HL-60 (cell line): ENCODE data around the gene CDCA4.
A peak's percentile ranks its signal among the peaks of the same experiment; 100 is the strongest.

Source experiments
- DNase-seq, 2 experiments: peaks; one replicate each; pipeline ENCODE4 v3.0.0-alpha.2; 2010 to 2020; ENCODE audit warnings: low read depth in 1 of 2, low spot score in 1 of 2
- H3K27ac ChIP-seq: fragments of 250-450 bp; sonication (Bioruptor Pico); replicated peaks from 2 replicates; pipeline ENCODE4 v1.5.1; 2020; ENCODE audit warnings: mild to moderate bottlenecking, moderate library complexity
- H3K27me3 ChIP-seq: fragments of 250-450 bp; sonication (Bioruptor Pico); 2 replicates; pipeline ENCODE4 v1.5.1; 2021; ENCODE audit warnings: mild to moderate bottlenecking, moderate library complexity; ENCODE audit not compliant: insufficient read depth, poor library complexity, severe bottlenecking
- H3K4me3 ChIP-seq: replicated peaks from 2 replicates; pipeline ENCODE4 v1.5.1; 2011; ENCODE audit warnings: mild to moderate bottlenecking, control low read depth, low read length; ENCODE audit not compliant: insufficient read depth
- GABPA ChIP-seq: IDR thresholded peaks from 2 replicates; pipeline ENCODE4 v1.6.1; 2012; ENCODE audit warnings: low read depth
- POLR2AphosphoS5 ChIP-seq: IDR thresholded peaks from 2 replicates; pipeline ENCODE4 v1.6.1; 2012; ENCODE audit warnings: low read depth
- SPI1 ChIP-seq: IDR thresholded peaks from 2 replicates; pipeline ENCODE4 v1.6.1; 2012; ENCODE audit warnings: low read depth, mild to moderate bottlenecking, borderline replicate concordance
- long read RNA-seq: library from polyadenylated mRNA; unstranded; transcript quantifications from one replicate; pipeline ENCODE4 v2.0.0, GENCODE V29; 2020
- TF ChIP-seq, protein P1 (sequence below): IDR thresholded peaks from 2 replicates; pipeline ENCODE4 v1.6.1; 2012; ENCODE audit warnings: low read depth; ENCODE audit not compliant: insufficient replicate concordance
- TF ChIP-seq, protein P2 (sequence below): IDR thresholded peaks from one replicate; pipeline ENCODE4 v1.5.1; 2011; ENCODE audit warnings: low read length, control low read depth, inconsistent platforms; ENCODE audit not compliant: insufficient read depth

The CDCA4 gene
- long read RNA-seq, transcript CDCA4-201 (2 exons, 2,513 nt) = major isoform, 244 of 254 reads
- long read RNA-seq, partial matches to known transcripts = 2 of 254 reads
- long read RNA-seq, other reads (novel, unspliced or antisense) = 8 of 254 reads

DNA sequence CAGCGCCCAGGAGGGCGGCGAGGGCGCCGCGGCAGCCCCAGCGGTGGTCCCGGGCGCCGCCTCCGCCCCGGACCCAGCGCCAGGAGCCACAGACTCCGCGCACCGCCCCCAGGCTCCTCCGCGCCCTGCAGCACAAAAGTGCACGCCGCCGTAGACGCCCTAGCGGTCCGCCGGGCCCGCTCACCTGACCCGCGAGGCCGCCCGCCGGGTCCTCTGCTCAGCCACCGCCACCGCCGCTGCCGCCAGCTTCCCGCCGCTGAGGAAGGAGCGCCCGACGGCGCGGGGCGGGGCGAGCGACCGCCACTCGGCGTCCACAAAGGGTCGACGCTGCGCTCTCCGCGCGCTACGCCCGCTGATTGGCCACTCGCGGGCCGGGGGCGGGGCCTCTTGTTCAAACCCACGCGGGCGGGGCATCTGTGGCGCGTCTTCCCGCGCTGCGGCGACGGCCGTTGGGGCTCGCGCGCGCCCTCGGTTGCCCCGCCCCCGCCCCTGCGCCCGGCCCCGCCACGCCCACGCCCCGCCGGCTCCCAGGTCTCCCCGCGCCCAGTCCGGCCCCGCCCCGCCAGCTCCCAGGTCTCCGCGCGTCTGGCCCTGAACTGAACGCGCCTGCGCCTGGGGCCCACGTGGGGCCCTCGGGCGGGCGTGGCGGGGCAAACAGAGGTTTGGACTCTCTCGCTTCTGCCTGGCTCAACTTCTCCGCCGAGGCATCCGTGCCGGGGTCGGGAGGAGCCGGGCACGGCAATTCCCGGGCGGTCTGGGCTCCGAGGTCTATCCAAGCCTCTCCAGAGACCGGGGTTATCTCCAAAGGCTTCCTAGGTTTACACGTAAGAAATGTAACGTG, at the start of gene CDCA4:
Gene CDCA4, minus strand, starts transcription at position 269 of the 841 bp plus-strand sequence. CDS start 9,154 bp downstream, outside the sequence.
- Histone ChIP-seq H3K4me3 (peak within 1 kb of the TSS; percentile 77), H3K27me3 (no peaks in the 10 kb centered on the region), H3K27ac (peak within 1 kb of the TSS; percentile 85)
- TF ChIP-seq POLR2AphosphoS5 (peak; percentile 76), GABPA (no peak), SPI1 (no peak)
- TF ChIP-seq, protein P1, sequence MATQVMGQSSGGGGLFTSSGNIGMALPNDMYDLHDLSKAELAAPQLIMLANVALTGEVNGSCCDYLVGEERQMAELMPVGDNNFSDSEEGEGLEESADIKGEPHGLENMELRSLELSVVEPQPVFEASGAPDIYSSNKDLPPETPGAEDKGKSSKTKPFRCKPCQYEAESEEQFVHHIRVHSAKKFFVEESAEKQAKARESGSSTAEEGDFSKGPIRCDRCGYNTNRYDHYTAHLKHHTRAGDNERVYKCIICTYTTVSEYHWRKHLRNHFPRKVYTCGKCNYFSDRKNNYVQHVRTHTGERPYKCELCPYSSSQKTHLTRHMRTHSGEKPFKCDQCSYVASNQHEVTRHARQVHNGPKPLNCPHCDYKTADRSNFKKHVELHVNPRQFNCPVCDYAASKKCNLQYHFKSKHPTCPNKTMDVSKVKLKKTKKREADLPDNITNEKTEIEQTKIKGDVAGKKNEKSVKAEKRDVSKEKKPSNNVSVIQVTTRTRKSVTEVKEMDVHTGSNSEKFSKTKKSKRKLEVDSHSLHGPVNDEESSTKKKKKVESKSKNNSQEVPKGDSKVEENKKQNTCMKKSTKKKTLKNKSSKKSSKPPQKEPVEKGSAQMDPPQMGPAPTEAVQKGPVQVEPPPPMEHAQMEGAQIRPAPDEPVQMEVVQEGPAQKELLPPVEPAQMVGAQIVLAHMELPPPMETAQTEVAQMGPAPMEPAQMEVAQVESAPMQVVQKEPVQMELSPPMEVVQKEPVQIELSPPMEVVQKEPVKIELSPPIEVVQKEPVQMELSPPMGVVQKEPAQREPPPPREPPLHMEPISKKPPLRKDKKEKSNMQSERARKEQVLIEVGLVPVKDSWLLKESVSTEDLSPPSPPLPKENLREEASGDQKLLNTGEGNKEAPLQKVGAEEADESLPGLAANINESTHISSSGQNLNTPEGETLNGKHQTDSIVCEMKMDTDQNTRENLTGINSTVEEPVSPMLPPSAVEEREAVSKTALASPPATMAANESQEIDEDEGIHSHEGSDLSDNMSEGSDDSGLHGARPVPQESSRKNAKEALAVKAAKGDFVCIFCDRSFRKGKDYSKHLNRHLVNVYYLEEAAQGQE = peak; percentile 43
- TF ChIP-seq, protein P2, sequence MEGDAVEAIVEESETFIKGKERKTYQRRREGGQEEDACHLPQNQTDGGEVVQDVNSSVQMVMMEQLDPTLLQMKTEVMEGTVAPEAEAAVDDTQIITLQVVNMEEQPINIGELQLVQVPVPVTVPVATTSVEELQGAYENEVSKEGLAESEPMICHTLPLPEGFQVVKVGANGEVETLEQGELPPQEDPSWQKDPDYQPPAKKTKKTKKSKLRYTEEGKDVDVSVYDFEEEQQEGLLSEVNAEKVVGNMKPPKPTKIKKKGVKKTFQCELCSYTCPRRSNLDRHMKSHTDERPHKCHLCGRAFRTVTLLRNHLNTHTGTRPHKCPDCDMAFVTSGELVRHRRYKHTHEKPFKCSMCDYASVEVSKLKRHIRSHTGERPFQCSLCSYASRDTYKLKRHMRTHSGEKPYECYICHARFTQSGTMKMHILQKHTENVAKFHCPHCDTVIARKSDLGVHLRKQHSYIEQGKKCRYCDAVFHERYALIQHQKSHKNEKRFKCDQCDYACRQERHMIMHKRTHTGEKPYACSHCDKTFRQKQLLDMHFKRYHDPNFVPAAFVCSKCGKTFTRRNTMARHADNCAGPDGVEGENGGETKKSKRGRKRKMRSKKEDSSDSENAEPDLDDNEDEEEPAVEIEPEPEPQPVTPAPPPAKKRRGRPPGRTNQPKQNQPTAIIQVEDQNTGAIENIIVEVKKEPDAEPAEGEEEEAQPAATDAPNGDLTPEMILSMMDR = no peak
- peak; percentile 90 to 95 for DNase-seq

DNA sequence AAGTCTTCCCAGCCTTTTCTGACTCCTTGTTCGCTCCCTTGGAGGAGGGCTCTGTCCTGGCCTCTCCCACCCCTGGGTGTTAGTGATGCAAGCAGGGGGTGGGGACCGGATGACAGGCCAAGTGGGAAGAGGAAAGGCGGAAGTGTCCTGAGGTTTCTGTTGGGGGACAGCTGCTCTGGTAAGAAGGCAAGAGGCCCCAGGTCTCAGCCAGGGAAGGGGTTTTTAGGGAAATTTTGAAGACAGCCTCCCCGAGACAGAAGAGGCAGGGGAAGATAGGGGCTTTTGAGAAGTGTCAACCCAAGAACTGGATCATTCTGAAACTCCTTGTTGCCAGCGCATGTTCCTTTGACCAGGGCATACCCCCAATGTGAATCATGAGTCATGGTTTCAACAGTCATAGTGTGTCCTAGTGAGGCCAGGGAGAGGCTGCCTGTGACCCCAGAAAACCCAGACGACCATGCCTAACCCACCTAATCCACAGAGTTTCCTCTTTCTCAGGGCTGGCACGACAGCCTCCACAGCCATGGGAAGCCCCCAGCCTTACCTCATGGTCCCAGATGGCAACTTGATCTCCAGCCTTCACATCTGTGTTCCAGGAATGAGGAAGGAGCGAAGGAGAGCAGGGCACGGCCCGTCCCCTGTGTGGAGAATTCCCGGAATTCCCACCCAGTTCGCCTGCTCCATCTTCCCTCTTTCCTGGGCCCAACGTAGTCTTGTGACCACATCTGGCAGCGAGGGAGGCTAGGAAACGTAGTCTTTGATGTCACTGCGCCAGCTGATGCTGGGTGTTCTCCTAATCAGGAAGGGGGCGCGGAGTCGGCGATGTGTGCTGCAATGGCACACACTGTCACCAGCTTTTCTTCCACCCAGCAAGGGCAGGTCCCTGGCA, 49.2 kb upstream of the CDCA4 start:
- DNase-seq = peak; percentile 88 to 93
- TF ChIP-seq, protein P1 = no peak
- 0 out of 2 replicates have a peak, but pooled peaks have one; percentile 32 for TF ChIP-seq GABPA
- TF ChIP-seq POLR2AphosphoS5 = peak; percentile 53; the same call in 1 of the 2 replicates
- TF ChIP-seq, protein P2 = no peak
- peak; percentile 83 for TF ChIP-seq SPI1
- no peak overlapping the region for H3K4me3 ChIP-seq

DNA sequence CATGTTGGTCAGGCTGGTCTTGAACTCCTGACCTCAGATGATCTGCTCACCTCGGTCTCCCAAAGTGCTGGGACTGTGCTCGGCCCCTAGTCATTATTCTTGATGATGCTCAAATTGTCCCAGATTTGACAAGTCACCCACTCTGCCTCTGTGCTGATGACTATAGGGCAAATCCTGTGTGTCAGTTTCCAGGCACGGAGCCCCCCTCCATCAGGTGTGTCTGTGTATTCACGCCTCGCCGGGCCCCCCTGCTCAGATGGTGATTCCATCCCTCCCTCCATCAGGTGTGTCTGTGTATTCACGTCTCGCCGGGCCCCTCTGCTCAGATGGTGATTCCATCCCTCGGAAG, 48.6 kb upstream of the CDCA4 start:
- no peak for DNase-seq
- H3K4me3 ChIP-seq = no peak overlapping the region
- H3K27ac ChIP-seq = peak overlapping the region; percentile 67
- TF ChIP-seq, protein P2 = no peak
- TF ChIP-seq SPI1 = no peak
- TF ChIP-seq, protein P1 = no peak
- no peak for TF ChIP-seq GABPA
- no peak for TF ChIP-seq POLR2AphosphoS5
- H3K27me3 ChIP-seq = no peaks in the 10 kb centered on the region

More for the DNA sequence above, 49.2 kb upstream of the CDCA4 start:
- Histone ChIP-seq H3K27me3 (no peaks in the 10 kb centered on the region), H3K27ac (peak overlapping the region; percentile 67)
